ENCODE data around the gene TMEM205.

DNA sequence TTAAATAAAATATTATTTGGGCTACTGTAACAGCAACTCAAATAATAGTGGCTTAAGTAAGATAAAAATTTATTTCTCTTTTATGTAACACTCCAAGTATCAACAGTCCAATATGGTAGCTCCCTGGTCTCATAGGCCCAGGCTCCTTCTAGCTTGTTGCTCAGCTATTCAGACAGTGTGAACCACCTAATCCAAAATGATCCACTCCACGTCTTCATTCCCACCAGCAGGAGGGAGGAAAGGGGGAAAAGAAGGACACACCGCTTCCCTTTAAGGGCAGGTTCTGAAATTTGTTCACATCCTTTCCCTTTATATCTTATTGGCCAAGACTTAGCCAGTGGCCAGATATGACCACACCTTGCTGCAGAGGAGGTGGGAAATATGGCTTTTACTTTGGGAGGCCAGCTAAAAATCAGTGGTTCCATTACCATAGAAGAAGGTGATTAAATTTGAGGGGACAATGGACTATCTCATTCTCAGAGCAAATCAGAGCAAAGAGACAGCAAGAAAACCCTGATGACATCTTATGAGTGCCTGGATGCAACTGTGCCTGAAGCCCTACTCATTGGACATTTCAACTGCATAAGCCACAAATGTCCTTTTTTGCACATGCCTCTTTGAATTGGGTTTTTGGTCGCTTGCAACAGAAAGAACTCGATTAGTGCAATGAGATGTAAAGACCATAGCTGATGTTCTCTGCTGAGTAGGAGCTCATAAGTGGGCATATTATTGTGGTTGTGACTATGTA, 45.0 kb upstream of the TMEM205 start:
- no peak for TF ChIP-seq POLR2A (IDR thresholded peaks at IDR 0.05)
- no peak for TF ChIP-seq CTCF (IDR thresholded peaks at IDR 0.05)
